Liver (tissue), 9 donors: Measurements from ENCODE around the gene CYP24A1. TPM values are rescaled to one million over a fixed set of nuclear protein-coding genes. Genes with fewer than 3 reads are reported as not detected.

Source experiments
- DNase-seq: peaks from one replicate; pipeline ENCODE4 v3.0.0-alpha.2; 2017; ENCODE audit warnings: low spot score
- H3K27ac ChIP-seq, 2 donors: one replicate each; pipeline ENCODE4 v1.7.0; 2013; ENCODE audit warnings: inconsistent platforms in 2 of 2, low read length in 2 of 2, control low read depth in 1 of 2, low read depth in 1 of 2, mild to moderate bottlenecking in 1 of 2
- H3K27me3 ChIP-seq, 4 donors: one replicate each; pipeline versions ENCODE4 v1.6.1 to v1.7.0; 2013; ENCODE audit warnings: low read length in 3 of 4, inconsistent platforms in 1 of 4, mild to moderate bottlenecking in 1 of 4, moderate library complexity in 1 of 4; ENCODE audit not compliant: control insufficient read depth in 4 of 4, insufficient read depth in 4 of 4
- H3K36me3 ChIP-seq, 4 donors: one replicate each; pipeline versions ENCODE4 v1.6.1 to v1.7.0; 2013; ENCODE audit warnings: low read length in 3 of 4, mild to moderate bottlenecking in 3 of 4, low read depth in 1 of 4, moderate library complexity in 1 of 4; ENCODE audit not compliant: control insufficient read depth in 4 of 4, insufficient read depth in 3 of 4
- H3K4me1 ChIP-seq, 4 donors: one replicate each; pipeline versions ENCODE4 v1.6.1 to v1.7.0; 2013; ENCODE audit warnings: low read length in 3 of 4, mild to moderate bottlenecking in 3 of 4, moderate library complexity in 1 of 4; ENCODE audit not compliant: control insufficient read depth in 4 of 4, insufficient read depth in 4 of 4
- H3K4me3 ChIP-seq, 3 donors: one replicate each; pipeline versions ENCODE4 v1.6.1 to v1.7.0; 2013; ENCODE audit warnings: low read length in 3 of 3, control low read depth in 1 of 3, low read depth in 1 of 3, mild to moderate bottlenecking in 1 of 3
- H3K9ac ChIP-seq, 2 donors: one replicate each; pipeline ENCODE4 v1.7.0; 2013; ENCODE audit warnings: low read length in 2 of 2, mild to moderate bottlenecking in 2 of 2, moderate library complexity in 2 of 2, control low read depth in 1 of 2, low read depth in 1 of 2
- H3K9me3 ChIP-seq, 4 donors: one replicate each; pipeline versions ENCODE4 v1.6.1 to v1.7.0; 2013; ENCODE audit warnings: low read length in 3 of 4; ENCODE audit not compliant: control insufficient read depth in 4 of 4
- EGR1 ChIP-seq, 2 donors: IDR thresholded peaks; 2 replicates each; pipeline ENCODE4 v1.6.1; 2016 to 2018; ENCODE audit warnings: antibody characterized with exemption in 2 of 2, low read depth in 2 of 2
- FOXA1 ChIP-seq: IDR thresholded peaks from 2 replicates; pipeline ENCODE4 v1.6.1; 2016; ENCODE audit warnings: antibody characterized with exemption
- HNF4A ChIP-seq, 2 donors: conservative IDR thresholded peaks; 2 replicates each; pipeline ENCODE4 v1.6.1; 2016; ENCODE audit warnings: antibody characterized with exemption in 2 of 2, mild to moderate bottlenecking in 2 of 2
- HNF4G ChIP-seq: IDR thresholded peaks from 2 replicates; pipeline ENCODE4 v1.6.1; 2016; ENCODE audit warnings: antibody characterized with exemption
- JUND ChIP-seq, 2 donors: IDR thresholded peaks; 2 replicates each; pipeline ENCODE4 v1.6.1; 2016; ENCODE audit warnings: antibody characterized with exemption in 2 of 2
- NR2F2 ChIP-seq: IDR thresholded peaks from 2 replicates; pipeline ENCODE4 v1.6.1; 2016; ENCODE audit warnings: antibody characterized with exemption
- RAD21 ChIP-seq, 2 donors: IDR thresholded peaks; 2 replicates each; pipeline ENCODE4 v1.6.1; 2016; ENCODE audit warnings: antibody characterized with exemption in 2 of 2, mild to moderate bottlenecking in 2 of 2
- RXRA ChIP-seq, 2 donors: IDR thresholded peaks; 2 replicates each; pipeline ENCODE4 v1.6.1; 2017 to 2018; ENCODE audit warnings: antibody characterized with exemption in 2 of 2, mild to moderate bottlenecking in 1 of 2
- SP1 ChIP-seq: IDR thresholded peaks from 2 replicates; pipeline ENCODE4 v1.6.1; 2018; ENCODE audit warnings: antibody characterized with exemption, mild to moderate bottlenecking
- TAF1 ChIP-seq: conservative IDR thresholded peaks from 2 replicates; pipeline ENCODE4 v1.6.1; 2016; ENCODE audit warnings: antibody characterized with exemption, mild to moderate bottlenecking
- YY1 ChIP-seq: IDR thresholded peaks from 2 replicates; pipeline ENCODE4 v1.6.1; 2016; ENCODE audit warnings: antibody characterized with exemption, mild to moderate bottlenecking
- WGBS: extraction: QIAGEN DNeasy Blood & Tissue Kit; methylation state at CpG from one replicate; pipeline ENCODE4 v1.1.7; 2013; 5-methylcytosine and 5-hydroxymethylcytosine counted together
- polyA plus RNA-seq, 2 donors: library from polyadenylated mRNA; stranded (reverse) in 1 of 2; unstranded in 1 of 2; fragments of 200-250 nt in 1 of 2; fragments of >200 nt in 1 of 2; fragmentation: Nextera tagmentation in 1 of 2; extraction: Ambion mirVana in 1 of 2; gene quantifications; one replicate each; pipeline versions ENCODE4 v1.2.1 to v1.2.3, GENCODE V29; 2013 to 2015
- total RNA-seq, 2 donors: library from RNA; depleted of rRNA; stranded (reverse); fragments of >200 nt; gene quantifications; one replicate each; pipeline ENCODE4 v1.2.3, GENCODE V29; 2014
- TF ChIP-seq, protein P1 (sequence below): IDR thresholded peaks from 2 replicates; pipeline ENCODE4 v1.6.1; 2016; ENCODE audit warnings: antibody characterized with exemption
- TF ChIP-seq, protein P2 (sequence below): IDR thresholded peaks from 2 replicates; pipeline ENCODE4 v1.6.1; 2016; ENCODE audit warnings: antibody characterized with exemption
- TF ChIP-seq, protein P3 (sequence below): IDR thresholded peaks from 2 replicates; pipeline ENCODE4 v1.6.1; 2016; ENCODE audit warnings: antibody characterized with exemption, mild to moderate bottlenecking
- TF ChIP-seq, protein P4 (sequence below): fragments of 150-350 bp; IDR thresholded peaks from 2 replicates; pipeline ENCODE4 v1.5.1; 2017; ENCODE audit warnings: improper control_type of control experiment, low read depth, low read length; ENCODE audit not compliant: missing input control
- donor health status: healthy.
- donor health status: healthy.
- donor health status: healthy.
- donor health status: healthy.
- donor health status: healthy.

Gene CYP24A1
- total and polyA plus RNA-seq, 4 donors = not detected

DNA sequence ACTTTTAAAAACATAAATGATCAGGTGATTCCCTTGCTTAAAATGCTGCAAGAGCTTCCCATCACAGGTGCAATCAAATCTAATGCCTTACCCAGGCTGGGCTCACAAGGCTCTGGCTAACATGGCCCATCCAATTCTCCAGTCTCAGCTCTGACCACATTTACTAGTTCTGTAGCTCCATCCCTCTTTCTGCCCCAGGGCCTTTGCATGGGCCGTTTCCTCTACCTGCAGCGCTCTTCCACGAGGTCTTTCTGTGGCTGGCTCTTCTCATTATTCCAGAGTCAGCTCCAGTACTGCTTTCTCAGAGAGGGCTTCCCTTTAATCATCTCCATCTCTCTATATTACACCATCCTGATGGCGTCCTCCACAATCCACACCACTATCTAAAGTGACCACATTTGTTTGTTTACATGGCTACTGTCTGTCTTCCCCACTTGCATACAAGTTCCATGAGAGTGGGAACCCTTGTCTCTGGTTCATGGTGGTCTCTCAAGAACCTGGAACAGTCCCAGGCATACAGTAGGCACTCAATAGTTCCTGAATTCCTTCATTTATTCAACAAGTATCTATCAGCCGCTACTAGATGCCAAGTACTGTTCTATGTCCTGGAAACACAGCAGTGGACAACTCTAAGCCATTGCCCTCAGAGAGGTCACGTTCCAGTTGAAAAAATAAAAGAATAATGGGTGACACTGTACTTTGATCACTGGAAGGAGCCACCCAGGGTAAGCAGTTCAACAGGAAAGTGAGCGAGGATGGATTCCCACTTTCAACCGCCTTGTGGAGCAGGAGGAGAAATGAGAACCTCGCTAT lies 12.6 kb downstream of the CYP24A1 start:
- WGBS = 79% methylated on average over 9 of the region's 9 CpGs
- Histone ChIP-seq H3K9me3 (no peaks in the 10 kb centered on the region), H3K36me3 (no peaks in the 10 kb centered on the region), H3K4me1 (no peaks in the 10 kb centered on the region), H3K27me3 (no peaks in the 10 kb centered on the region), H3K27ac (no peak overlapping the region), H3K9ac (no peak overlapping the region), H3K4me3 (no peak overlapping the region)
- TF ChIP-seq RXRA (IDR thresholded peaks at IDR 0.05) (no peak), SP1 (no peak), YY1 (no peak), EGR1 (IDR thresholded peaks at IDR 0.05; ENCODE audit: low read depth in 2 of 2) (no peak), FOXA1 (no peak), JUND (IDR thresholded peaks at IDR 0.05) (no peak), RAD21 (IDR thresholded peaks at IDR 0.05) (no peak), HNF4A (conservative IDR thresholded peaks at IDR 0.05) (no peak), NR2F2 (no peak)
- TF ChIP-seq, protein P1, sequence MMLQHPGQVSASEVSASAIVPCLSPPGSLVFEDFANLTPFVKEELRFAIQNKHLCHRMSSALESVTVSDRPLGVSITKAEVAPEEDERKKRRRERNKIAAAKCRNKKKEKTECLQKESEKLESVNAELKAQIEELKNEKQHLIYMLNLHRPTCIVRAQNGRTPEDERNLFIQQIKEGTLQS = no peak
- TF ChIP-seq, protein P2, sequence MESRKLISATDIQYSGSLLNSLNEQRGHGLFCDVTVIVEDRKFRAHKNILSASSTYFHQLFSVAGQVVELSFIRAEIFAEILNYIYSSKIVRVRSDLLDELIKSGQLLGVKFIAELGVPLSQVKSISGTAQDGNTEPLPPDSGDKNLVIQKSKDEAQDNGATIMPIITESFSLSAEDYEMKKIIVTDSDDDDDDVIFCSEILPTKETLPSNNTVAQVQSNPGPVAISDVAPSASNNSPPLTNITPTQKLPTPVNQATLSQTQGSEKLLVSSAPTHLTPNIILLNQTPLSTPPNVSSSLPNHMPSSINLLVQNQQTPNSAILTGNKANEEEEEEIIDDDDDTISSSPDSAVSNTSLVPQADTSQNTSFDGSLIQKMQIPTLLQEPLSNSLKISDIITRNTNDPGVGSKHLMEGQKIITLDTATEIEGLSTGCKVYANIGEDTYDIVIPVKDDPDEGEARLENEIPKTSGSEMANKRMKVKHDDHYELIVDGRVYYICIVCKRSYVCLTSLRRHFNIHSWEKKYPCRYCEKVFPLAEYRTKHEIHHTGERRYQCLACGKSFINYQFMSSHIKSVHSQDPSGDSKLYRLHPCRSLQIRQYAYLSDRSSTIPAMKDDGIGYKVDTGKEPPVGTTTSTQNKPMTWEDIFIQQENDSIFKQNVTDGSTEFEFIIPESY = no peak
- TF ChIP-seq, protein P3, sequence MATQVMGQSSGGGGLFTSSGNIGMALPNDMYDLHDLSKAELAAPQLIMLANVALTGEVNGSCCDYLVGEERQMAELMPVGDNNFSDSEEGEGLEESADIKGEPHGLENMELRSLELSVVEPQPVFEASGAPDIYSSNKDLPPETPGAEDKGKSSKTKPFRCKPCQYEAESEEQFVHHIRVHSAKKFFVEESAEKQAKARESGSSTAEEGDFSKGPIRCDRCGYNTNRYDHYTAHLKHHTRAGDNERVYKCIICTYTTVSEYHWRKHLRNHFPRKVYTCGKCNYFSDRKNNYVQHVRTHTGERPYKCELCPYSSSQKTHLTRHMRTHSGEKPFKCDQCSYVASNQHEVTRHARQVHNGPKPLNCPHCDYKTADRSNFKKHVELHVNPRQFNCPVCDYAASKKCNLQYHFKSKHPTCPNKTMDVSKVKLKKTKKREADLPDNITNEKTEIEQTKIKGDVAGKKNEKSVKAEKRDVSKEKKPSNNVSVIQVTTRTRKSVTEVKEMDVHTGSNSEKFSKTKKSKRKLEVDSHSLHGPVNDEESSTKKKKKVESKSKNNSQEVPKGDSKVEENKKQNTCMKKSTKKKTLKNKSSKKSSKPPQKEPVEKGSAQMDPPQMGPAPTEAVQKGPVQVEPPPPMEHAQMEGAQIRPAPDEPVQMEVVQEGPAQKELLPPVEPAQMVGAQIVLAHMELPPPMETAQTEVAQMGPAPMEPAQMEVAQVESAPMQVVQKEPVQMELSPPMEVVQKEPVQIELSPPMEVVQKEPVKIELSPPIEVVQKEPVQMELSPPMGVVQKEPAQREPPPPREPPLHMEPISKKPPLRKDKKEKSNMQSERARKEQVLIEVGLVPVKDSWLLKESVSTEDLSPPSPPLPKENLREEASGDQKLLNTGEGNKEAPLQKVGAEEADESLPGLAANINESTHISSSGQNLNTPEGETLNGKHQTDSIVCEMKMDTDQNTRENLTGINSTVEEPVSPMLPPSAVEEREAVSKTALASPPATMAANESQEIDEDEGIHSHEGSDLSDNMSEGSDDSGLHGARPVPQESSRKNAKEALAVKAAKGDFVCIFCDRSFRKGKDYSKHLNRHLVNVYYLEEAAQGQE = no peak
- DNase-seq = no peak

DNA sequence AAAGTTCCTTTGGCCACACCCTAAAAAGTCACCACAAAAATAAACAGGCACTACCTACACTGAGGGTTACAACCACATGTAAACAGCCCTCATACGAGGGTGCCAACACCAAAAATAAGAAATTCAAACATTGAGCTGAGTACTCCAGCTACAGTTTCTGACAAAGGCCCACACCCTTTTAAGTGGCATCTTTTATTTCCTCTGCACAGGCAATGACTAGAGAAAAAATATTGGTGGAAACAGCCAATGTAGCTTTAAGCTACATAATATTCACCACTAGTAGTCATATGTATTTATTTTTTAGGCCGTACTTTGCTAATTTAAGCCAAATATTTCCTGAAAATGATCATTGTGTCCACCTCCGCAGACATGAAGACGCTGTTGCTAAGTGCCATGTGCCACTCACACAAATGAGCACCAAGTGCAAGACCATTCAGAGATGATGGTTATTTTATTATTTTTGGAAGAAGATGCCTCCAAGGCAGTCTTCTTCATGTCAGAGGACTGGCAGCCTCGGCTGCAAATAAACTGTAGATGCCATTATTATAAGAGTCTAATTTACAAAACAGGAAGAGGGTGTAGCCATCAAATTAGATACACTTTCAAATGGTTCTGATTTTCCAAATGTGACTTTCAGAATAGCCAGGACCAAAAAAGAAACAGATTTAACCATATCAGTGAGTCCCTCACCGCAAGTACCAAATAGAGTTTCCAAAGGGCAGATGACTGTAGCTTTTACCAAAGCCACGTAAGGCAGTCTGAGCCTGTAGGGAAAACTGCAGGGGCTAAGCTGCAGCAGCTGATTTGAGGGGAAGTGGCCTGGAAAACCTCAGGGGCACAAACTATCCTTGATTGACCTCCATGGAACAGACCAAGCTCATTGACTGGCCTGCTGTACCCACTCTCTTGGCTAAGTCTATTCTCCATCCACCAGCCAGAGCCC lies 13.4 kb downstream of the CYP24A1 start:
- H3K27me3 ChIP-seq = no peaks in the 10 kb centered on the region
- 90% methylated on average over 7 of the region's 7 CpGs for WGBS
- no peak for TF ChIP-seq HNF4A (conservative IDR thresholded peaks at IDR 0.05)
- TF ChIP-seq JUND (IDR thresholded peaks at IDR 0.05) = no peak
- TF ChIP-seq HNF4G = no peak
- TF ChIP-seq FOXA1 = no peak
- no peak for TF ChIP-seq RXRA (IDR thresholded peaks at IDR 0.05)
- TF ChIP-seq, protein P3 = no peak
- TF ChIP-seq, protein P2 = no peak
- TF ChIP-seq, protein P4, sequence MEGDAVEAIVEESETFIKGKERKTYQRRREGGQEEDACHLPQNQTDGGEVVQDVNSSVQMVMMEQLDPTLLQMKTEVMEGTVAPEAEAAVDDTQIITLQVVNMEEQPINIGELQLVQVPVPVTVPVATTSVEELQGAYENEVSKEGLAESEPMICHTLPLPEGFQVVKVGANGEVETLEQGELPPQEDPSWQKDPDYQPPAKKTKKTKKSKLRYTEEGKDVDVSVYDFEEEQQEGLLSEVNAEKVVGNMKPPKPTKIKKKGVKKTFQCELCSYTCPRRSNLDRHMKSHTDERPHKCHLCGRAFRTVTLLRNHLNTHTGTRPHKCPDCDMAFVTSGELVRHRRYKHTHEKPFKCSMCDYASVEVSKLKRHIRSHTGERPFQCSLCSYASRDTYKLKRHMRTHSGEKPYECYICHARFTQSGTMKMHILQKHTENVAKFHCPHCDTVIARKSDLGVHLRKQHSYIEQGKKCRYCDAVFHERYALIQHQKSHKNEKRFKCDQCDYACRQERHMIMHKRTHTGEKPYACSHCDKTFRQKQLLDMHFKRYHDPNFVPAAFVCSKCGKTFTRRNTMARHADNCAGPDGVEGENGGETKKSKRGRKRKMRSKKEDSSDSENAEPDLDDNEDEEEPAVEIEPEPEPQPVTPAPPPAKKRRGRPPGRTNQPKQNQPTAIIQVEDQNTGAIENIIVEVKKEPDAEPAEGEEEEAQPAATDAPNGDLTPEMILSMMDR = no peak
- no peak for TF ChIP-seq YY1
- no peak for TF ChIP-seq TAF1

More for the DNA sequence above, 13.4 kb downstream of the CYP24A1 start:
- Histone ChIP-seq H3K9ac (no peak overlapping the region), H3K4me1 (no peaks in the 10 kb centered on the region), H3K4me3 (no peak overlapping the region), H3K27ac (no peak overlapping the region), H3K36me3 (no peaks in the 10 kb centered on the region), H3K9me3 (no peaks in the 10 kb centered on the region)
- no peak for DNase-seq
